HG03469 (cell line): ENCODE measurements around the gene PPP4R4.

Experiments
- ATAC-seq: cut with Tn5 transposase; IDR thresholded peaks from one replicate; pipeline ENCODE4 v1.9.1; 2021; ENCODE audit warnings: mild to moderate bottlenecking, moderate library complexity, moderate number of reproducible peaks; ENCODE audit not compliant: unreplicated experiment

Gene PPP4R4

DNA sequence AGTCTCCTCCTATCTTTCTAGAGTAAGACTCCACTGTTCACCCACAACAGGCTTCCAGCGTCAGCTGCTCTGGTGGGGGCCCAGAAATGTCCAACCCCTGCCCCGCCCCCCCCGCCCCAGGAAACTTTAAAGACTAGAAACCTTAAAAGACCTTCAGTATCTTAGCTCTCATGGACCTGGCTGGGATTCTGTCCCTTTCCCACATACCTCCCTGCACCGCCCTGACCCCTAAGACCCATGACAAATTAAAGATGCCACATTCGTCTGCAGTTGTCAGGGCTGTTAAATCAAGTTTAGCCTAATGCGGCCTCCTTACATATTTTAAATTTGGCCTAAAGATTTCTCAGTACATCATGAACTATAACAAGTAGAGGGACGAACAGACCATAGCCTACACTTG lies 129.0 kb downstream of the PPP4R4 start:
- ATAC-seq, result no peak

- ATAC-seq, result no peak
Measured at GRCh38 chr14:94304243-94304642, 130.1 kb downstream of the PPP4R4 start.

GRCh38 chr14:94305620-94306019 lies 131.5 kb downstream of the PPP4R4 start:
- ATAC-seq, result no peak

DNA sequence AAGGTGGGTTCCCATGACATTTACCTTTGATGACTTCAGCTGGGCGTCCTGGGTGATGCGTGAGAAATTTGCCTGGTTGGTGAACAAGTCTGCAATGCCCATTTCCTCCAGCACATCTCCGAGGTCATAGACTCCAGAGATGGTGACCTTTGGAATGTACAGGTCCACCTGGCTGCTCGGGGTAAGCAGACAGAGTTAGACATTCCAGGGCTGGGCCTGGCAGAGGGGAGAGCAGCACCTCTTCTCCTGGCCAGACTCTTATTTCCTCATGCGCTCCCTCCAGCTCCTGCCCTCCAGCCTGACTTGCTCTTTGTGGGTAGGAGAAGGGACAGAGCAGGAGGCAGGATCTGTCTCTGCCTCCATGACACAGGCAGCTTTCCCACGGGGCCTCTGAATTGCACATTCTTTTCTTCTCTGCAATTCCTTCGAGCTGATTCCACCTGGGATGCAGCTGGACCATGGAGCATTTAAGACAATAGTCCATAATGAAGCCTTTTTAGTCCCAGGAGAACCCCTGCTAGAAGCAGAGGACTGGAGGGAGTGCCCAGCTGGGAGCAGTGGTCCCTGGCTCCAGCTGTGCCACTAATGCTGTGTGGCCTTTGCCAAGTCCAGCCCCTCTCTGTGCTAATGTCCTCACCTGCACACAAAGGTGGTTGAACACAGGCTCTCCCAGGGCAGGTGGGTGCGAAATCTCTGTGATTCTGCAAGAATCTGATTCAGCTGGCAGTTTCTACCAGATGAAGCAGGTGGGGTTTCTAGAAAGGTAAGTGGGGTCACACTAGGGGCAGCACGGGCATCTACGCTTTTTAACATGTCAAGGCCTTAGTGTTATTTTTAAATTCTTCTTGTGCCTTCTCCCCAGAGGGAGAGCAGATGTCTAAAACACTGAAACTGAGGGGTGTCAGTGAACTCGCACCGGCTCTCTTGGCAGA lies 132.2 kb downstream of the PPP4R4 start:
- no peak for ATAC-seq

GRCh38 chr14:94307410-94307992 lies 133.4 kb downstream of the PPP4R4 start:
- ATAC-seq, result no peak

GRCh38 chr14:94309721-94310120 lies 135.6 kb downstream of the PPP4R4 start:
- ATAC-seq, result no peak

- ATAC-seq, result no peak
Measured at GRCh38 chr14:94310248-94310647, 136.1 kb downstream of the PPP4R4 start.

DNA sequence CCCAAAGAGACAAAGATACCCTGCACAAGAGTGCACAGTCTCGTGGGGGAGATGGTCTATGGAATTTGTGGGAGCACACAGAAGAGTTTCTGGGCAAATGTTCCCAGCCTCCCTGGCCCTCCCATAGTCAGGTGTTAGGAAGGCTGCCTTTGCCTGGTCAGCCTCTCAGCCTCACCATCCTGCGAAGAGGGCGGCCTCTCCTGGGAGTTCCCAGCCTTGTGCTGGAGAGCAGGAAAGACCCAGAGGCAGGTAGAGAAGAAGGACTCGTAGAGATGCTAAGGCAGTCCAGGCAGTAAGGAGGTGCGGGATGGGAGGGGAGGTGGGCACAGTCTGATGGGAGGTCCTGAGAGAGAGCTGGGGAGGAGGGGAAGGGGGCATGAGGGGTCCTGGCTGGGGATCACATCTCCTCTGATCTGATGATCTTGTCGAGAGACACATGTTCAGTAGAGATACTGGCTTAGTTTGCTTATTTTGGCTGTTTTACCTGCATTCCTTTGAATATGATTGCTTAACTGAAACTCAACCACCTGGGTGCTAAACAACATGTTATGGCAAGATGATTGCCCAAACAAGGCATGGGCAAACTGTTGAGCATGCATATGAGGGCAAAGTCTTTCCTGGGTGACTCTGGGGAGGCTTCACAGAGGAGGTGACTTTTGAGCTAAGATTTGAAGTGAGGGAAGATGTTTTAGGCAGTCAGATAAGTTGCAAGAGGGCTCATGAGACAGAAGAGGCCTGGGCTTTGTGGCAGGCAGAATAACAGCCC lies 138.5 kb downstream of the PPP4R4 start:
- ATAC-seq, result no peak

GRCh38 chr14:94313991-94314655 lies 140.0 kb downstream of the PPP4R4 start:
- ATAC-seq, result no peak

GRCh38 chr14:94314890-94315289 lies 140.8 kb downstream of the PPP4R4 start:
- no peak for ATAC-seq

GRCh38 chr14:94316692-94317091 lies 142.6 kb downstream of the PPP4R4 start:
- no peak for ATAC-seq

- no peak for ATAC-seq
Measured at GRCh38 chr14:94317259-94317658, 143.1 kb downstream of the PPP4R4 start.

DNA sequence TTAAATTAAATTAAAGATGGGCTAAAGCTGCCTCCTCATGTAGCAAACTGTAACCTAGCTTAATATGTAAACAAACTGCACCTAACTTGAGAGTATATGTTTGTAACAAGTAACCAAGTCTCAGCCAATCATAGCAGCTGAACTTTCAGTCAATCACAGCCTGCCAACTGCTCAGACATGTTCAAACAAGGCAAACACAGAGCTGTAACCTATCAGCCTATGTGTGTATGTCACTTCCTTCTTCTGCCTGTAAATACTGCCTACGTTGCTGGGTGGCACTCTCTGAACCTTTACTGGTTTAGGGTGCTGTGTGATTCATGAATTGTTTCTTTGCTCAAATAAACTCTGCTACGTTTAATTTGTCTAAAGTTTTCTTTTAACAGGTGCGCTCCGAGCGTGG lies 146.1 kb downstream of the PPP4R4 start:
- ATAC-seq, result no peak

DNA sequence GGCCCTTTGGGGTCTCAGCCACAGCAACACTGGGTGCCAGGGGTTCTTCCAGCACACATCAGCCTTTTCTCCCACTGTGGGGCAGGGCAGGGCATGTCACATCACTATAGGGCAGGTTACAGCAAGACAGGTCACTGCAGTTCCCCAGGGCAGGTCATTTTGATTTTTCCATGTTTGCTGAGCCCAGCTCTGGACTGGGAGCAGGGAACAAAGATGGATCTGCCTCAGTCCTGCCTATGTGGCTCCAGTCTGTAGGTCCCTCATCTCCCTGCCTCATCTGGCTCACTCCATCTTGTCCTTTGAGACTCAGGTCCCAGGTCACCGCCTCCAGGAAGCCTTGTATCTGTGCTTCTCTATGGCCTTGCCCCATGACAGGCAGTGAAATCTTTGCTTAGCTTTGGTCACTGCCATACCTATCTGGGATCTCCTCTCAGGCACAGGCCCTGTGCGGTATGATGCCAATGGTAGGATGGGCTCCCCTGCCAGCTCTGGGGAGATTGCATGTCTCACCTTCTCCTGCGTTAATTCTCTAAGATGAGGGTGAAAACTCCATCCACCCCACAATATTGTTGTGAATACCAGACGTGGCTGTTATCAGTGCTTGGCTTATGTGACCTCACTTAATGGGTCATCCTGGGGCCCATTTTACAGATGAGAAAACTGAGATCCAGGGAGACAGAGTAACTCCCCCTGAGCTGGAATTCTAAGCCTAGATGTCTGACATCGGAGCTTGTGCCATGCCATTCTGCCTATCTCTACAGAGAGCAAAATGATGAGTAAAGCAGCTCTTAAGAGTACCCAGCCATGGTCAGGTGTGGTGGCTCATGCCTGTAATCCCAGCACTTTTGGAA lies 147.5 kb downstream of the PPP4R4 start:
- no peak for ATAC-seq

GRCh38 chr14:94322648-94323570 lies 148.8 kb downstream of the PPP4R4 start, which contains the start of gene SERPINA6:
TSS of gene SERPINA6 (minus strand) at chr14:94323336. CDS start at chr14:94314648, 8,688 bp downstream.
- no peak for ATAC-seq

- ATAC-seq, result no peak
Measured at GRCh38 chr14:94328196-94328595, 154.1 kb downstream of the PPP4R4 start.
